NAMALWA (cell line): ENCODE results near the gene ATP6V1G1.
A peak's percentile ranks its signal among the peaks of the same experiment; 100 is the strongest.
"Not testable (repeated sequence)": the region's sequence is repeated elsewhere in the genome, so short reads cannot be mapped to it uniquely, and the experiment has no call there.

Source experiments
- DNase-seq: peaks from one replicate; pipeline ENCODE4 v3.0.0-alpha.2; 2015; ENCODE audit warnings: low spot score

Gene ATP6V1G1, protein sequence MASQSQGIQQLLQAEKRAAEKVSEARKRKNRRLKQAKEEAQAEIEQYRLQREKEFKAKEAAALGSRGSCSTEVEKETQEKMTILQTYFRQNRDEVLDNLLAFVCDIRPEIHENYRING

DNA sequence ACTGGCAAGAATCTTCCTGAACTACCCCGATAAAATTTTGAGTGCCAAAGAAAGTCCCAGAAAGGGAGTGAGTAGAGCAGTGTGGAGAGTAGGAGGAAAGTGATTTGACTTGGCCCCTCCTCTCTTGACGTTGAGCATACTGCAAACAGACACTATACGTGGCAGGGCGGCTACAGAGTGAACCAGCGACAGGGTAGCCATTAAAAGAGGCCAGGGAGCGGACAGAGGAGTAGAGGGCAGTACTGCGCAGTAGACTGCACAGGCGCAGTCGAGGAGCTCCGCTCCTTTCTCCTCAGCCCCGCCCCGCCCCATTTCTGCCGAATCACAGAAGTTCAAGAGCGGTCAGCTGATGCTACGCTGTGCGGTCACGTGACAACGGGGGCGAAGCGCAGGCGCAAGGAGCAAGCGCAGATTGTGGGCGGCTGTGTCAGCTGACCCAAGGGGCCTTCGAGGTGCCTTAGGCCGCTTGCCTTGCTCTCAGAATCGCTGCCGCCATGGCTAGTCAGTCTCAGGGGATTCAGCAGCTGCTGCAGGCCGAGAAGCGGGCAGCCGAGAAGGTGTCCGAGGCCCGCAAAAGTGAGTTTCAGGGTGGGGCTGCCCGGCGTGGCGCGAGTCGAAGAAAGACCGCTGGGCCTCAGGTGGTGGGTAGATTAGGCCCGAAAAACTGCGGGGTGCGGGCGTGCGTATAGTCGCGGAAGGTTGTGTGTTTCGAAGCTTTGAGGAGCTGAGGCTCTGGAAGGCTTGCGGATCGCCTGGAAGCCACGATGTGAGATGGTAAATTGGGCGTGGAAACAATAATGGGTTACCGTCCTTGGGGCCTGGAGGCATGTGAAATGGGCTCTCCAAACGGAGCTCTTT, at the start of gene ATP6V1G1:
ATP6V1G1 (plus strand) TSS at position 425 of the 858 bp plus-strand sequence; CDS start at position 495, 70 bp downstream.
- DNase-seq = peak; percentile 99

DNA sequence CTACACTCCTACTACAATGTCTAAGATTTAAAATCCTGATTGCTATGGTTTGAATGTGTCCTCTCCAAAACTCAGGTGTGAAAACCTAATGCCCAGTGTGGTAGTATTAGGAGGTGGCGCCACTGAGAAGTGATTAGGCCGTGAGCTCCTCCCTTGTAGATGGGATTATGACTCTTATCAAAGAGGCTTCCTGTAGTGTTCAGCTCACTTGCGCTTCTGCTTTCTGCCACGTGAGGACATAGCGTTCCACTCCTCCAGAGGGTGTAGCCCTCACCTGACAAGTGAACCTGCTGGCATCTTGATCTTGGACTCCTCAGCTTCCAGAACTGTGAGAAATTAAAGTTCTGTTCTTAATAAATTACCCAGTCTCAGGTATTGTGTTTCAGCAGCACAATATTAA, 49.3 kb upstream of the ATP6V1G1 start:
- peak; percentile 66 for DNase-seq

DNA sequence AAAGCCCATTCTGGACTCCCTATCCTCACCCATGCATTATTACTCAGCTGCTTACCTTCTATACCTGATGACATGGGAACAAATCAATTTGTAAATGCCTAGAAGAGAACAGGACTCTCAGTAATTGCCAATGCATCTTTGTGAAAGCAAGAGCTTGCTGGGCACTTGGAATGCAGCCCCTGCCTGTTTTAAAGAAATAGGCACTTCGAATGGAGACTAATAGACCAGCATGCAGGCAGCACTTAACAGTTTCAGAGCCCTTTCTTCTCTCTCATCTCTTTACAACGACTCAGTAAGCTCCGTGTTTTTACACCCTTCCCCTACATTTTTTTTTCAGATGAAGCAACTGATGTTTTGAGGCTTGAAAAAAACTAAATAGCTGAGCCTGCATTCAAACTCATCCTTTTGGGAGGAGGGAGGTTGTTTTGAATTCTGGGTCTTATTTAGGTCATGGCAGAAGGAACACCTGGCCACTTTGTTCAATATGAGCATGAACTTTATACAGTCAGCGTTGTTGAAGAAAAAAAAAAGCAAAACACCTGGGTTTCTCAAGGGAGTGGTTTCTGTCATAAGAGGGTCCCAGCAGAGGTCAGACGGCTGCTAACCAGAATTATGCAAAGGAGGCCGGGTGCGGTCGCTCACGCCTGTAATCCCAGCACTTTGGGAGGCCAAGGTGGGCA, 47.7 kb upstream of the ATP6V1G1 start:
- no peak for DNase-seq

DNA sequence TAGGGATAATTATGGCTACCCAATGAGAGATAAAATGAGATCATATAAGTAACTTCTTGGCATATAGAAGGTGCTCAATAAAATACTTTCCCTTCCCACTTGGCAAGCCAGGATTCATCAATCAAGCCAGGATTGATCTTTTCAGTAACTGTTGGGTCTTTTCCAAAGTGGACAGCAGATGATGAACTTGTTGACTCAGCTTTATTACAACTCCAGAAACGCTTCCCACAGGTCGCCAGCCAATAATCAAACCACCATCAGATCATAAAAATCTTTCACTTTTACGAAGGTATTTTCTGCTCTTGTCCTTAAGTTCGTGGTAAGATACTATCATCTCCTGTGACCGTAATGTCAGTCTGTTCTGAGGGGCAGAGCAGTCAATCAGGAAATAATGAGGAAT, 42.5 kb upstream of the ATP6V1G1 start:
- no peak for DNase-seq

DNA sequence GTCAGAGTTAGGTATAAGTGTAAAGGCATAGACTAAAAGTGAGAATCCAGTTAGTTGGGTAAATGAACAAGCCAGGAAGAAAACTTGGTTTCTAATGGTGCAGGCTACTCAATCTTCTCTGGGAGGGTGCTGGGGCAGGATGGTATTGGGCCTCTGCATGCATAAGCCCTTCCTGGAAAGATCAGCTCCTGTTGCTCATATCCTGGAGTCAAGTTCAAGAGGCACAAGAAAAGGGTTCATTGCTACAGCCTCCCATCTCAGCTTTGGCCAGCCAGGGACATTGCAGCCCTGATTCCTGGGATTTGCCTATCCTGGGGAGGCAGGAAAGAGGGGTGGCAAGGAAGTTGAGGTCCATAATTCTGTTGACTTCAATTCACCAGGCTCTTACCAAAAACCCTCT, 40.7 kb upstream of the ATP6V1G1 start:
- DNase-seq = no peak

DNA sequence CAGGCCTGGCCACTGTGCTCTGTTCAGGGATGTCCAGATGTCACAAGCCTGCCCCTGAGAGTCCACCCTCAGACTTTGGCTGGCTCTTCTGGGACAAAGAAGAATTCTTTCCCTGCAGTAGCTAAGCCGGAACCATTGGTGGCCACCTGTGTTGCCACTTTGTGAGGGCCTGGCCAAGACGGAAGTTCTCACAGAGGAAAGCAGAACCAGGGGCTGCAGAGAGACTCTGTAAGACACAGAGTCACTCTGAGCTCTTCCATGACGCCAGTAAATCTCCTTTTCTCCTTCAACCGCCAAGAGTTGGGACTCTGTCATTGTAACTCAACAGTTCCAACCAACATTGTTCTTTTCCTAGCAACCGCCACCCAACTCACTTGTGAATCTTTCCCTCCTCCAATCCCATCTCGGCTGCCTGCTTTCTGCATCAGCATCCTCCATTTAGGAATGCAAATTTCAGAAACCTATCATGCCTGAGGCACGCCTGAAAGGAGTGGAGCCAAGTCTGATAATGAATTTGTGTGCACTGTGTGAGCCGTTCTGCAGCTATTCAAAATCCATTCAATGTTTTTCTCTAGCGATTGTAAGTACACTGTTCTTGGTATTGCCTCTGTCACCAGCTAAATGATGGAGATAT, 37.8 kb upstream of the ATP6V1G1 start:
- DNase-seq = no peak

DNA sequence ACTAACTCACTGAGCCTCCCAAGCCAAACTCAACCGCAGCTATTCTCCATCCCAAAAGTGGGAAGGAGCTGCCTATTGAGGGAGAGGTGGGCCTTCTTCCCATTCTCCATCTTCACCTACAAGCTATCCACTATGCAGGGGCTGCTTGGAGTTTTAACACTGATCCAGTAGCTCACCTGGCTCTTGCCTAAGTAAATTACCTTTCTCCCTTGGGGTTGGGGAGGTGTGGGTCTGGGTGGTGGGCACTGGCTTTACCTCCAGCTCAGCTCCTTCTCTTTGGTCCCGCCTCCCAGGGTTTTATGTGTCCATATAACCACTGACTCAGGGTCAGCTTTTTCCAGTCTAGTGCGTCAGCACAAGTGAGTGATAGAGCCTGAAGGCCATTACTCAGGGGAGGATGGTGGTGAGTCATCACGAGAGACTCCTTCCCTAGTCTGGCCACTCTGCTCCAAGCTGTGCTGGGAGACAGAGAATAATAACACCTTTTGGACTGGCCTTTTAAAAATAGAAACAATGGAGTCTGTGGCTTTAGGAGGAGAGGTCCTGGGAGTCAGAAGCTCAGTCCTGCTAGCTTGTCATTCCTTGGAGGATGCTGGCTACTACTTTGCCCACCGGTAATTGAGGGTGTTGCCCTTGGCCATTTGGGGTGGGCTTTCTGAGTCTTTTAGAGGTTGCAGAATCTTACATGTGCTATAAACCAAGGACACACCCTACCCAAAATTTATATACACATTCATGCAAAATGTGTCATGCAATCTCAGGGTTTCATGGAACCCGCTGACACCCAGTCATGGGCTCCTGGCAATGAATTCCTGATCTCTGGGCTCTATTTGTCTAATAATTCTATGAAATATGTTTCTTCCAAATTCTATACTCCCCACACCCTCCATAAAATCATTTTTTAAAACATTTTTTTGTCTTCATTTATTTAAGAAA, 35.6 kb upstream of the ATP6V1G1 start:
- DNase-seq = no peak

DNA sequence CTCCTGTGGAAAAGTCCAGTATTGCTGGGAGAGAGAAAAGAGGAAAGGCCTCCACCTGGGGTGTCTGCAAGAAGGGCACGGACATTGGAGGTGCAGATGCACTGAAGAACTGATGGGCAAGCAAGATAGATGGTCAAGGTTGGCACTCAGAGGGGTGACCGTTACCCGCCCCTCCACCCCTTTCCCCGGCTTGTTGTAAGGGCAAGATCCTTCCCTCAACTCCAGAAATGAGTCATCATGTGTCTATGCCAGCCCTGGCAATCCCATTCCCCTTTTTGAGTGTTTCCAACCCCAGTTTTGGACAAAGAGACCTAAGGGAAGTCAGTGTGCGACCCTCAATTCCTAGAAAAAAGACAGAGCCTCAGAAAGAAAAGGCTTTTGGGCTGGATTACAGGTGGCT, 34.9 kb upstream of the ATP6V1G1 start:
- DNase-seq = no peak

DNA sequence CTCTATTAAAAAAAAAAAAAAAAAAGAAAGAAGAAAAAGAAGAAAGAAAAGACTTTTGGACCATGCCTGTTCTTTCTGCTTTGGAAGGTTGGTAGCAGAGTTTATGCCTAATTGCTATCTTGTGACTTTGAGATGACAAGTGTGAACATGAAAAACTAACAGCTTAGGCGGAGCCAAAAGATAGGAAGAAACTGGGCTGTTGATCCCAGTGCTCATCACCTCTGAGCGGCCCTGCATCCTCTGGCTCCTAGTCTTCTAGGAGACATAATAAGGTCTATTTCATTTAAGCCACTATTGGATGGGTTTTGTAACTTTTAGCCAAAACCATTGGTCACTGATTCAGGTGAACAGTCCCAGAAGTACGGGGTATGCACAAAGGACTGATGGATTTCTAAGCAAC, 34.4 kb upstream of the ATP6V1G1 start:
- DNase-seq = no peak

DNA sequence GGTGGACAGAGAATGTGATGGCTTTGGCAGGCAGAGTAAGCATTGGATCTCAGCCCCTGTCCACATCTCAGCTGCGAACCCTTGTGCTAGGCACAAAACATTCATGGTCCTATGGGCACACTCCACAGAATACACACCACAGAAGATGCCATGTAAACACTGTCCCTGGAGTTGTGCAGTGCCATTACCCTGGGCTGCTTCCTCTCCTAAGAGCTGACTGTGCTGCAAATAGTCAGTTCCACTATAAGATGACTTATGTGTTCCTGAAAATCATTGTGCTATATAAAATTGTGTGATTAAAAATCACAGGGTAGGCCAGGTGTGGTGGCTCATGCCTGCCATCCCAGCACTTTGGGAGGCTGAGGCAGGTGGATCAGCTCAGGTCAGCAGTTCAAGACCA, 31.9 kb upstream of the ATP6V1G1 start:
- no peak for DNase-seq

DNA sequence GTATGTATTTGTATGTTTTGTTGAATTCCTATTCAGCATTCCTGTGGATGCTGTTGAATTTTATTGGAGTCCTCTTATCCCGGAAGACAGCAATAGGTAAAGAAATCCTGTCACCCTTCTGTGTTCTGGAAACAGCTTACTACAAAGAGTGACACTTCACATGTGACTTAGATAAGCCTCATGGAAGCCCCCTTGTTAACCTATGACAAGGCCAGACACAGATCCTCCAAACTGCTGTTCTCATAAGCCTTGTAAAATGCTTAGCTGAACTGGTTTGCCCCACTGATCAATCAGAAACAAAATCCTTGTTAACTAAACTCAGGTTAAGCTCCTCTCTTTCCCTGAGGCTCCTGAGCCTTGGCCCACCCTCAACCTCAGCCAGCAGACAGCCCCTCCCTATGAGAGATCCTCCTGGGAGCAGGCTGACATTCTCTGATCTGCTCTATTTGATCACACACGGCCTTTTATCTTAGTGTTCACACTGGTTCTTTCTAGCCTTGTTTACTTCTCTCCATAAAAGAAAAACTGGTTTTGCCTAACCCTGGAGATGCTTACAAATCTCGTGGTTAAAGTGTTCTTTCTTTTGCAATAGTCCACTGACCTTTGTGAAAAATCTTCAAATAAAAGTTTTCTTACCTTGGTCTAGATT, 29.4 kb upstream of the ATP6V1G1 start:
- DNase-seq = no peak

DNA sequence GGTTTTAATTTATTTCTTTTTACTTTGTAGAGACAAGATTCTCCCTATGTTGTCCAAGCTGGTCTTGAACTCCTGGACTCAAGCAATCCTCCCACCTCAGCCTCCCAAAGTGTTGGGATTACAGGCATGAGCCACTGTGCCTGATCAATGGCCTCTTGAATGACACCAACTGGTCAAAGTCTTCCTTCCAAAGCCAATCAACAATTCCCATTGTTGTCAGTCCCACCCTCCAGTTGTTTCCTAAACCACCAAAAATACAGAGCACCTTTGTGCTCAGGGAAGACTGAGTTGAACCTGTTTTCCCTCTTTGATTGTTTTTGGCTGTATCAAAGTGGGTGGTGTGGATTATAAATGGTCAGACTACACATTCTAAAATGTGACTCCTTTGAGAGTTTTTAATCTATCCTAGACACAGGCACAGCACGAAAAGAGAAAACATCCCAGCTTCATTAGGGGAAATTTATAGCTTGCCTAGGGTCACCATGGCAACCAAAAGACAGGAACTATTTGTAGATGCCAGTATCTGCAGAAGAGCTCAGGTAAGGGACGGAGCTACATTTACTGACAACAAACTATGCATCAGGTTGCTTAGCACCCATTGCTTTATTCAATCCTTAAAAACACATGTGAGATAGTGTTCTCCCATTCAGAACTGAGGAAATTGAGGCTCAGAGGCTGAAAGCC, 27.6 kb upstream of the ATP6V1G1 start:
- no peak for DNase-seq

DNA sequence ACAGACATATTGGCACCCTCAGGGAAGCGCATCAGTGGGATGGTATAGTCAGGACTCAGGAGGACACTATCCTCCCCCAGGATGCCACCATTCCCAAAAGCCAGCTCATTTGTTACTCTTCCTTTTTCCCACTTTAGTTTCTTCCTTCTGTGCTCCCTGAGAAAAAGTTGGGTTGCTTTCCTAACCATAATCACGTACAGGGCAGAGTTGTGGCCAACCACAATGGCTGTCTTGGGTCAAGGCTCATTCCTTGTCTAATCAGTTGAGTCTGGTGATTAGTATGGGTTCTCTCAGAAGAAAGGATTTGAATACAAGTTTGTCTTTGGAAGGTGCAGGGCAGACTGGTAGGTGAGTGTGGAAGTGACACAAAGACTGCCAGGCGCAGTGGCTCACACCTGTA, 26.6 kb upstream of the ATP6V1G1 start:
- no peak for DNase-seq

DNA sequence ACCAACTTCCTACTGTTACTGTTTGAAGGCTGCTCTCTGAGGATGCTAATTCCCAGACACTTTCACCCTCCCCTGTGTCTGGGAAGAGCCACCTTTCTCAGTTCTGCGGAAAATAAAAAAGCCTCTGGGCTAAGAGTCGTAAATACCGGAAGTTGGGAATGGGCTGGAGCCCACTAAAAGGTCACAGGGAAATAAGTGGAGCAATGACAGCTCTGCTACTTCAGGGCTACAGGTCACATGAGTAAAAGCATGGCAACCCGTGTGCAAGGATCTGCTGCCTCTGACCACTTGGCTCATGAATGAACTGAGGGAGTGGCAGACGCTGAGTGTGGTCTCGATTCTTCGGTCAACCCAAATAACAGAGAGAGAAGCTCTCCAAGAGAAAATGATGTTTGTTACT, 25.8 kb upstream of the ATP6V1G1 start:
- DNase-seq = no peak

DNA sequence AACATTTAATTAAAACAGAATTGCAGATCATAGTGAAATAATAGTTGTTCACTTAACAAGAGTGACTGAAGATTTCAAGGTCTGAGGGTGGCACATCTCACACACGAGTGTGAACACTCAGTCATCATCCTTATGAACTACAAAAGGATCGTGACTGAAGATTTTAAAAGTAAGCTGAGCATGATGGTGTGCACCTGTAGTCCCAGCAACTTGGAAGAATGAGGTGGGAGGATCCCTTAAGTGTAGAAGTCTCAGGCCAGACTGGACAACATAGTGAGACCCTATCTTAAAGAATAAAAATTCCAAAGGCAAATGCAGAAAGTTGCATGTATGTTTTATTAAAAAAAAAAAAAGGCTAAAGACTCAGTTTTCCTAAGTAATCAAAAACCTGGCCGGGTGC, 22.4 kb upstream of the ATP6V1G1 start:
- no peak for DNase-seq

DNA sequence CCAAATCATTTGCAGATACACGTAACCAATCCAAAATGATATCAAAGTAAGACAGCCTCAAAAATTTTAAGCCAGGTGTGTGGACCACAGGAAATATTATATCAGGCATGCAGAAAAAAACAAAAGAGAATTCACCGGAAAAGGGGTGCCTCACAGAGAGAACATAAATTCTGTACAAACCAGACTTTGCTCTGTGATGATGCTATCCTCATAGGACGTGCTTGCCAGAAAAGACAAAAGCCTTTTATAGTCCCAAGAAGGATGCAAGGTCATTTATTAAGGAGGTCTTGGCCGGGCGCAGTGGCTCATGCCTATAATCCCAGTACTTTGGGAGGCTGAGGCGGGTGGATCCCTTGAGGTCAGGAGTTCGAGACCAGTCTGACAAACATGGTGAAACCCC, 16.8 kb upstream of the ATP6V1G1 start:
- no peak for DNase-seq

DNA sequence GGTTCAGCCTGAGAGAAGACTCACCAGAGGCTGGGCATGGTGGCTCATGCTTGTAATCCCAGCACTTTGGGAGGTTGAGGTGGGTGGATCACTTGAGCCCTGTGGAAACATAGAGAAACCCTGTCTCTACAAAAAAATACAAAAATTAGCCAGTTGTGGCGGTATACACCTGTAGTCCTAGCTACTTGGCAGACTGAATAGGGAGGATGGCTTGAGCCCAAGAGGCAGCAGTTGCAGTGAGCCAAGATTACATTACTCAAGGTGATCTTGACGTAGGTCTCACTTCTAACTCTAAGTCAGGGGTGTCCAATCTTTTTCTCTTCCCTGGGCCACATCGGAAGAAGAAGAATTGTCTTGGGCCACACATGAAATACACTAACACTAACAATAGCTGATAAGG, 16.2 kb upstream of the ATP6V1G1 start:
- DNase-seq = no peak

DNA sequence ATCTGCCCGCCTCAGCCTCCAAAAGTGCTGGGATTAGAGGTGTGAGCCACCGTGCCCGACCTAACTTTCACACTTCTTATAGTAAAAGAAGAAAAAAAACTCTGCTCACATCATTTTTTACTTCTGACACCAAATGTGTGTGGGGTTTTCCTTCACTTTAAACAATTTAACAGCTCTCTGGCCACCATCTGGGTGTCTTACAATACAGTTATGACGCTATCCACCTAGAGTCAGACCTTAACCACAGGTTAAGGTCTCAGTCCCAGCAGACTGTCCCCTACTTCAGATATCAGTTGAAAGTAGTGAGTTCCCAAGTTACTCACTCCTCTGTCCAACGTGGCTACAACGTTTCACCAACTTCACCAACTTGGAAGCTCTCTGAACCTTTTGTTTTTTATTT, 15.4 kb upstream of the ATP6V1G1 start:
- DNase-seq = no peak

DNA sequence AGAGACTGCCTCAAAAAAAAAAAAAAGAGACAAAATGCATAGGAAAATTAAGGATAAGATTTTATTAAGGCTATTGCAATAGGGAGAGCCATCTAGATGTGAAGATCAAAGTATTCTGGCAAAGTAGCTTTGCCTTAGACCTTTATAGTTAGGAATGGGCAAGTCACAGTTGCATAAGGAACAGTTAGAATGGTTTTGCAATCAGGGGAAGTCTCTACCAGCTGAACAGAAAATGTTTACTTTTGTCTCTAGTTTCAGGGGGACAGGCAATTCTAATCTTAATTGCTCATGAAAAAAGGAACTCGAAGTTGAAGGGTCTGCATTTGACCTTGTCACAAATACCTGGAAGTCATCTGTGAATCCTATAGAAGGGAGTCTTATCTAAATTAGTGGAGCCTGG, 13.1 kb upstream of the ATP6V1G1 start:
- DNase-seq = no peak

DNA sequence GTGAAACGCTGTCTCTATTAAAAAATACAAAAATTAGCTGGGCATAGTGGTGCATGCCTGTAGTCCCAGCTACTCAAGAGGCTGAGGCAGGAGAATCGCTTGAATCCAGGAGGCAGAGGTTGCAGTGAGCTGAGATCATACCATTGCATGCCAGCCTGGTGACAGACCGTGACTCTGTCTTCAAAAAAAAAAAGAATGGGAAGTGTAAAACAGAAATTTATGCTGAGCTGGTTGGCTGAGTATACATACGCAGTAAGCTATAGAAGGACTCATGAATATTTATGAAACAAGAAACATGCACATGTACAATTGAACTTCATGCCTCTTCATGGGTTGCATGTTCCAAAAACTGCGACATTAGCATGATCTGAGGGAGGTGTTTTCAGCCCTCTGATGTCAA, 10.8 kb upstream of the ATP6V1G1 start:
- DNase-seq = not testable (repeated sequence)

DNA sequence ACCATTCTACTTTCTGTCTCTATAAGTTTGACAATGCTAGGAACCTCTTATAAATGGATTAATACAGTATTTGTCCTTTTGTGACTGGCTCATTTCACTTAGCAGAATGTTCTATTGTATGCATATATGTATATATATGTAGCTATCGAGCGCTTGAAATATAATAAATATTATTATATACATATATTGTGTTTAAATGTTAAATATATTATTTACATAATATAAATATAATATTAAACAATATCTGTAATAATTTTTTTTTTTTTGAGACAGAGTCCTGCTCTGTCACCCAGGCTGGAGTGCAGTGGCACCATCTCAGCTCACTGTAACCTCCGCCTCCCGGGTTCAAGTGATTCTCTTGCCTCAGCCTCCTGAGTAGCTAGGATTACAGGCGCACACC, 9.4 kb upstream of the ATP6V1G1 start:
- DNase-seq = not testable (repeated sequence)
